ENCODE results near the gene CYFIP2.

The CYFIP2 gene

DNA sequence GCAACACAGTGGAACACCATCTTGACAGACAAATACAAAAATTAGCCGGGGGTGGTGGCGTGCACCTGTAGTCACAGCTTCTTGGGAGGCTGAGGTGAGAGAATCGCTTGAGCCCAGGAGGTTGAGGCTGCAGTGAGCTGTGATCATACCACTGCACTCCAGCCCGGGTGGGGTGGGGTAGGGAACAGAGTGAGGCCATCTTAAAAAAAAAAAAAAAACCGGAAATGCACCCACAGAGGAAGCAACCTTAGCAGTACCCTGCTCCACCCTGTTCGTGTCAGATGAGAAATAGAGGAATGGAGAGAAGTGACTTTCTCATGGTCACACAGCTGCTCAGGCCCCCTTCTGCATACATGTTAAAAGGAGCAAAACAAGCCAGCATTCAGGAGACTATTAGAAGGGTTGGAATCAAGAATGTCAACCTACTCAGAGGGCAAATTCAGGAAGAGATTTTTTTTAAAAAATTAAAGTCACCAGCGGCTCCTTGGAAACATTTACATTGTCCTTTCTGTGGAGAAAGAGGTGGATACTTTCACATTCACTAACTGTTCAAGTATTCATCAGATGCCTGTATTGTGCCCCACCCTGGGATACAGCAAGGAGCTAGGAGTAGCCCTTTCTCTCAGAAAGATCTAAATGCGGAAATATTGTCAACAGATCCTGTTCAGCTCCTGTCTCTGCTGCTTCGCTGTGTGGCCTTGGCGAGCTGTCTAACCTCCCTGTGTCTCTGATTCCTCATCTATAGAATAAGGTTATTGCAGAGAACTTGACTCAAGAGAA, 41.0 kb downstream of the CYFIP2 start:
- FAIRE-seq: no peak
- no peak for DNase-seq (ENCODE audit: insufficient read length)
- TF ChIP-seq POLR2A (IDR thresholded peaks at IDR 0.05; ENCODE audit: low read depth, low read length) (no peak), POLR2AphosphoS5 (IDR thresholded peaks at IDR 0.05; ENCODE audit: low read depth, low read length) (peak; percentile 65; the same call in 1 of the 2 replicates), TAF1 (IDR thresholded peaks at IDR 0.05; ENCODE audit: borderline replicate concordance, low read depth, low read length) (no peak)

GRCh38 chr5:157308836-157309465, 43.0 kb downstream of the CYFIP2 start:
- TF ChIP-seq TAF1 (IDR thresholded peaks at IDR 0.05; ENCODE audit: borderline replicate concordance, low read depth, low read length): no peak
- no peak for TF ChIP-seq POLR2AphosphoS5 (IDR thresholded peaks at IDR 0.05; ENCODE audit: low read depth, low read length)
- DNase-seq (ENCODE audit: insufficient read length): no peak
- FAIRE-seq: peak; percentile 70

GRCh38 chr5:157309796-157310195, 43.9 kb downstream of the CYFIP2 start:
- TF ChIP-seq POLR2AphosphoS5 (IDR thresholded peaks at IDR 0.05; ENCODE audit: low read depth, low read length): peak; percentile 31; the same call in 1 of the 2 replicates
- TF ChIP-seq POLR2A (IDR thresholded peaks at IDR 0.05; ENCODE audit: low read depth, low read length): no peak
- TF ChIP-seq TAF1 (IDR thresholded peaks at IDR 0.05; ENCODE audit: borderline replicate concordance, low read depth, low read length): no peak
- DNase-seq (ENCODE audit: insufficient read length): no peak
- no peak for FAIRE-seq

GRCh38 chr5:157311595-157311994, 45.7 kb downstream of the CYFIP2 start:
- DNase-seq (ENCODE audit: insufficient read length) (no peak), FAIRE-seq (no peak)
- TF ChIP-seq POLR2AphosphoS5 (IDR thresholded peaks at IDR 0.05; ENCODE audit: low read depth, low read length) (no peak), TAF1 (IDR thresholded peaks at IDR 0.05; ENCODE audit: borderline replicate concordance, low read depth, low read length) (no peak)

- DNase-seq (ENCODE audit: insufficient read length): peak; percentile 58
- peak; percentile 89 for FAIRE-seq
- TF ChIP-seq POLR2A (IDR thresholded peaks at IDR 0.05; ENCODE audit: low read depth, low read length) (no peak), POLR2AphosphoS5 (IDR thresholded peaks at IDR 0.05; ENCODE audit: low read depth, low read length) (0 out of 2 replicates have a peak, but pooled peaks have one; percentile 14), TAF1 (IDR thresholded peaks at IDR 0.05; ENCODE audit: borderline replicate concordance, low read depth, low read length) (no peak)
Observed at GRCh38 chr5:157312492-157312891, 46.6 kb downstream of the CYFIP2 start.

GRCh38 chr5:157322581-157322980, 56.7 kb downstream of the CYFIP2 start:
- no peak for FAIRE-seq
- DNase-seq (ENCODE audit: insufficient read length): no peak

DNA sequence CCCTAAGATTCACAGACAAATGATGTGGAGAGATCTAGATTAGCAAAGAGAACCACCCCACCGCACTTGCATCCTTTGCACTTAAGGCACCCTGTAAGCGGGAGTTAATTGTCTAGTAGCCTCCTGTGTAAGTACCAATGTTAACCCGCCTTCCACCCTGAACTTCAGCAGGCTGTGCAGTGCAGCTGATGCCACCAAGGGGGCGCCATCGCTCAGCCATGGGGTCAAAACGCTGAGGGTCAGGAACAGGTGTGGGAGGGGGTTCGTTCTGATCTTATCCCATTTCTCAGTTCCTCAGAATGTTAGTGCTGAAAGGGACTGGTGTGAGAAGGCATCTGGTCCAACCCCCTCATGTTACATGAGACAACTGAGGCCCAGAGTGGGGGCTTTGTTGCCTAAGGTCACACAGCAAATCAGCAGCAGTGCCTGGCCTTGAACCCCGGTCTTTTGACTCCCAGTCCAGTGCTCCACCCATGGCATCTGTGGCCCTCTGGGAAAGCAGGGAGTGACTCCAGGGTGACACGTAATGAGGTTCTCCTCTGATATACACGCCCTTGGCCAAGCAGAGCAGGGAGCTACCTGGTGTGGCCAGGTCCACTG, 57.3 kb downstream of the CYFIP2 start:
- DNase-seq (ENCODE audit: insufficient read length) (no peak), FAIRE-seq (no peak)
- no peak for TF ChIP-seq TAF1 (IDR thresholded peaks at IDR 0.05; ENCODE audit: borderline replicate concordance, low read depth, low read length)

More at GRCh38 chr5:157322581-157322980, 56.7 kb downstream of the CYFIP2 start:
- TF ChIP-seq TAF1 (IDR thresholded peaks at IDR 0.05; ENCODE audit: borderline replicate concordance, low read depth, low read length) (no peak), POLR2A (IDR thresholded peaks at IDR 0.05; ENCODE audit: low read depth, low read length) (no peak), POLR2AphosphoS5 (IDR thresholded peaks at IDR 0.05; ENCODE audit: low read depth, low read length) (no peak)

- FAIRE-seq: no peak
- no peak for DNase-seq (ENCODE audit: insufficient read length)
- TF ChIP-seq TAF1 (IDR thresholded peaks at IDR 0.05; ENCODE audit: borderline replicate concordance, low read depth, low read length) (no peak), POLR2AphosphoS5 (IDR thresholded peaks at IDR 0.05; ENCODE audit: low read depth, low read length) (no peak), POLR2A (IDR thresholded peaks at IDR 0.05; ENCODE audit: low read depth, low read length) (no peak)
Observed at GRCh38 chr5:157324237-157324636, 58.3 kb downstream of the CYFIP2 start.

DNA sequence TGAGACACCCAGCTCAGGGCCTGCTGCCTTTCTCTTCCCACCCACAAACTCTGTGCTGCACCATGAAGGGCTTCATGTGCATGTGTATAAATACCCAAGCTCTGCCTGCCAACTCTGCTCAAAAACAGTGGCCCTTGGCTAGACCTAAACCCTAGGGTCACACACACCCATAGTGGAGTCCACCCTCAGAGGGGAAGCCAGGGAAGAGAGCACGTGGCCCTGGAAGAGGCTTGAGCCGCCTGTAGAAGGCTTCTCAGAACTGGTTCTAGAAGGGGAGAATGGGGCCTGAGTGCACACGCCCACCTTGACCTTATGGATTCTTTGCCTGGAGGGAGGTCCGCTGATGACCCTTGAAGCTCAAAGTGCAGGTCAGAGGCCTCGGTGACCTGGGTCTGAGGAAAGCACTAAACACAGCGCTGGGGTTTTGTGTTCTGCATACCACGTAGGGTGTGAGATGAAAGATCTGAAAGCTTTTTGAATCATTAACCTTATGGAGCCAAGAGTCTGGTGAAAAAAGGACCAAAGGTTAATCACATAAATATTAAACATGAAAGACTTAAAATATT, 60.6 kb downstream of the CYFIP2 start:
- DNase-seq (ENCODE audit: insufficient read length): no peak
- no peak for FAIRE-seq
- TF ChIP-seq POLR2A (IDR thresholded peaks at IDR 0.05; ENCODE audit: low read depth, low read length) (no peak), POLR2AphosphoS5 (IDR thresholded peaks at IDR 0.05; ENCODE audit: low read depth, low read length) (no peak), TAF1 (IDR thresholded peaks at IDR 0.05; ENCODE audit: borderline replicate concordance, low read depth, low read length) (no peak)

DNA sequence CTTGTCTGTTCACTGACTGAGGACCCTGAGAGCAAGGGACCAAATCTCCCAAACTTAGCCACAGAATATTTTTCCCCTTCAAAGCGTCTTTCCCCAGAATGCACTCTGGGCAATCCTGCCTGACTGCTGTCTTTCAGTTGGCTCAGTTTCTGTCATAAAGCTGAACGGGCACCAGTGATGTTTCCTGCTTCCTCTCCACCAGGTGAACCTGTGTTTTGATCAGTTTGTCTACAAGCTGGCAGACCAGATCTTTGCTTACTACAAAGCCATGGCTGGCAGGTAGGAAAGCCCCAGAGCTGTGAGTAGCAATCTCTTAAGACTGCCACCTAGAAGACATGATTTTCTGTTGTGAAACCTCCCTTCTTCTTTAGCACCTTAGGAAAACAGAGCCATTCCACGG, 61.8 kb downstream of the CYFIP2 start:
- DNase-seq (ENCODE audit: insufficient read length): no peak
- TF ChIP-seq POLR2AphosphoS5 (IDR thresholded peaks at IDR 0.05; ENCODE audit: low read depth, low read length): no peak
- FAIRE-seq: no peak

DNA sequence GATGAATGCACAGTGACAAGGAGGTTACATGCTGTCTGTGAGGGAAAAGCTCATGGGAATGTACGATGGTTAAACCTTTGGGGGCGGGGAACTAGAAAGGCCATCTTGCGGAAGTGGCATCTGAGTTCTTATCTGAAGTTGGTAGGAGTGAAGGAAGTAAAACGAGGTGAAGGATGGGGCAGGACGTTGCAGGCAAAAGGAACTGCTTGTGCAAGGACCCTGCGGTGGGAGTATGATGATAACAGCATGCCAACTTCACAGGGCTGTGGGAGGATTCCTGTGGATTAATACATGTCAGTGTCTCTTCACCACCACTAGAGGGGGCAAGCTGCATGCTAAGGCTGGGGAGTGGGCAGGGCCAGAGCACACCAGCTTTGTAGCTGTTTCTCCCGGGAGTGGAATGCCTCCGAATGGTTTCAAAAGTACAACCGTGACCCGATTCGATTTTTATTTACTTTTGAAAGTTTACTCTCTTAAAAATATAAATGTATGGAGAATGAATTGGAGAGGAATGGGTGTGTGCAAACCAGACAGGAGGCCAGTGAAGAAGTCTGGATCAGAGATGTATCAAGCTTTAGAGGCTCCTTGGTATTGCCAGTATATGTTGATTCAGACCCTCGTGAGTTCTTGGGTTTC, 62.5 kb downstream of the CYFIP2 start:
- FAIRE-seq (peak; percentile 95), DNase-seq (ENCODE audit: insufficient read length) (peak; percentile 53)
- TF ChIP-seq POLR2AphosphoS5 (IDR thresholded peaks at IDR 0.05; ENCODE audit: low read depth, low read length) (no peak), POLR2A (IDR thresholded peaks at IDR 0.05; ENCODE audit: low read depth, low read length) (no peak), TAF1 (IDR thresholded peaks at IDR 0.05; ENCODE audit: borderline replicate concordance, low read depth, low read length) (no peak)
